B cell (primary cell): ENCODE data around the gene SLC13A3. TPM values are rescaled to one million over a fixed set of nuclear protein-coding genes. Genes with fewer than 3 reads are reported as not detected.

Experiments used
- ATAC-seq: fragments of 200-7000 bp; cut with Tn5 transposase; one replicate; pipeline ENCODE4 v1.10.0; 2021; ENCODE audit warnings: low read depth, mild to moderate bottlenecking, moderate number of reproducible peaks, moderate library complexity
- CTCF ChIA-PET: fragments of 350-600 bp; sonication (Branson Sonifier 250); formaldehyde crosslinking; loops from one replicate; lab custom pipeline; 2021; ENCODE audit warnings: antibody characterized with exemption, inconsistent platforms; lab: Charles Lee
- POLR2A ChIA-PET: fragments of 350-600 bp; sonication (Branson Sonifier 250); formaldehyde crosslinking; loops from one replicate; lab custom pipeline; 2021; ENCODE audit warnings: antibody characterized with exemption; lab: Charles Lee
- DNase-seq: peaks from one replicate; pipeline ENCODE4 v3.0.0; 2013
- H2AFZ ChIP-seq: 2 replicates; pipeline ENCODE4 v1.6.1; 2012; ENCODE audit warnings: mild to moderate bottlenecking, low read depth, low read length; ENCODE audit not compliant: insufficient read depth, poor library complexity, severe bottlenecking
- H3K27ac ChIP-seq, 2 donors: 1 replicate in 1 of 2; 2 replicates in 1 of 2; pipeline ENCODE4 v1.5.1; 2012 to 2013; ENCODE audit warnings: low read length in 2 of 2, mild to moderate bottlenecking in 2 of 2, moderate library complexity in 1 of 2
- H3K27me3 ChIP-seq, 4 experiments: fragments of 200-600 bp in 1 of 4; sonication (generic) in 1 of 4; replicated peaks in 1 of 4; 1 replicate in 2 of 4; 2 replicates in 2 of 4; pipeline versions ENCODE4 v1.6.1 to v1.7.0; 2013 to 2016; ENCODE audit warnings: low read length in 3 of 4, mild to moderate bottlenecking in 2 of 4, mixed read lengths in 1 of 4, moderate library complexity in 1 of 4; ENCODE audit not compliant: insufficient read depth in 4 of 4, control insufficient read depth in 3 of 4; ENCODE audit errors: control extremely low read depth in 1 of 4
- H3K36me3 ChIP-seq, 2 experiments: replicated peaks in 1 of 2; 1 replicate in 1 of 2; 2 replicates in 1 of 2; pipeline versions ENCODE4 v1.6.1 to v1.7.1; 2013; ENCODE audit warnings: low read length in 1 of 2; ENCODE audit not compliant: insufficient read depth in 2 of 2, control insufficient read depth in 1 of 2; ENCODE audit errors: control extremely low read depth in 1 of 2, extremely low read depth in 1 of 2
- H3K4me1 ChIP-seq, 2 donors: fragments of 200-600 bp in 1 of 2; sonication (generic) in 1 of 2; 1 replicate in 1 of 2; 2 replicates in 1 of 2; pipeline versions ENCODE4 v1.5.1 to v1.6.1; 2013 to 2017; ENCODE audit warnings: low read length in 2 of 2; ENCODE audit not compliant: control insufficient read depth in 2 of 2, insufficient read depth in 2 of 2
- H3K4me2 ChIP-seq: replicated peaks from 2 replicates; pipeline ENCODE3; 2012; ENCODE audit warnings: mild to moderate bottlenecking, low read depth, low read length; ENCODE audit not compliant: poor library complexity, severe bottlenecking
- H3K4me3 ChIP-seq, 5 experiments: fragments of 200-600 bp in 1 of 5; sonication (generic) in 1 of 5; 1 replicate in 3 of 5; 2 replicates in 2 of 5; pipeline versions ENCODE4 v1.5.1 to v1.7.0; 2011 to 2016; ENCODE audit warnings: low read length in 4 of 5, mild to moderate bottlenecking in 4 of 5, low read depth in 2 of 5, control low read depth in 1 of 5, moderate library complexity in 1 of 5; ENCODE audit not compliant: insufficient read depth in 1 of 5; ENCODE audit errors: control extremely low read depth in 1 of 5, extremely low read depth in 1 of 5
- H3K79me2 ChIP-seq: fragments of 200-600 bp; sonication (generic); one replicate; pipeline ENCODE4 v1.6.0; 2016; ENCODE audit warnings: low read length; ENCODE audit not compliant: control insufficient read depth, insufficient read depth
- H3K9ac ChIP-seq: fragments of 200-600 bp; sonication (generic); 2 replicates; pipeline ENCODE4 v1.6.1; 2017; ENCODE audit warnings: mild to moderate bottlenecking, low read length, moderate library complexity
- H3K9me3 ChIP-seq, 3 donors: one replicate each; pipeline versions ENCODE4 v1.6.1 to v1.7.1; 2013; ENCODE audit warnings: low read length in 2 of 3; ENCODE audit not compliant: control insufficient read depth in 2 of 3, insufficient read depth in 1 of 3; ENCODE audit errors: control extremely low read depth in 1 of 3
- H4K20me1 ChIP-seq: 2 replicates; pipeline ENCODE4 v1.6.0; 2012; ENCODE audit warnings: mild to moderate bottlenecking, low read length; ENCODE audit not compliant: insufficient read depth, control insufficient read depth, poor library complexity, severe bottlenecking
- H3K27ac Mint-ChIP-seq: one replicate; pipeline ENCODE4 v1.8.0; 2021; ENCODE audit warnings: mixed read lengths
- H3K27me3 Mint-ChIP-seq: one replicate; pipeline ENCODE4 v1.8.0; 2021; ENCODE audit warnings: mixed read lengths
- H3K4me1 Mint-ChIP-seq: one replicate; pipeline ENCODE4 v1.8.0; 2021; ENCODE audit warnings: mixed read lengths
- H3K4me3 Mint-ChIP-seq: one replicate; pipeline ENCODE4 v1.8.0; 2021; ENCODE audit warnings: mixed read lengths
- H3K9me3 Mint-ChIP-seq: one replicate; pipeline ENCODE4 v1.8.0; 2022; ENCODE audit warnings: mixed read lengths; ENCODE audit not compliant: insufficient read depth
- EZH2 ChIP-seq: IDR thresholded peaks from 2 replicates; pipeline ENCODE4 v1.6.1; 2012; ENCODE audit warnings: borderline replicate concordance, low read depth, mild to moderate bottlenecking, moderate library complexity, low read length; ENCODE audit not compliant: insufficient read depth, poor library complexity, severe bottlenecking
- WGBS: methylation state at CpG from one replicate; pipeline ENCODE4 v1.1.5; 2013; ENCODE audit warnings: missing lambda C conversion rate; ENCODE audit not compliant: insufficient coverage; 5-methylcytosine and 5-hydroxymethylcytosine counted together
- intact Hi-C: fragments of 100-400 bp; cut with micrococcal nuclease; formaldehyde crosslinking; loops from one replicate; pipeline ENCODE4 v1.10.0; 2022
- polyA plus RNA-seq: library from polyadenylated mRNA; depleted of rRNA; stranded (reverse); fragments of >200 nt; gene quantifications from 2 replicates; pipeline ENCODE4 v1.2.3, GENCODE V29; 2012
- total RNA-seq, 2 donors: library from RNA; stranded (reverse); fragments of 120-200 nt in 1 of 2; gene quantifications; 1 replicate in 1 of 2; 2 replicates in 1 of 2; pipeline versions ENCODE4 v1.2.3 to v1.2.4, GENCODE V29; 2013 to 2022
- TF ChIP-seq, protein P1 (sequence below): fragments of 200-600 bp; IDR thresholded peaks from one replicate; pipeline ENCODE4 v1.8.0; 2022; ENCODE audit warnings: antibody characterized with exemption, mild to moderate bottlenecking

Gene SLC13A3
- total and polyA plus RNA-seq, 2 donors (not counting 1 experiment from before 2014, with no cell fraction given): 0.09 to 0.20 TPM

DNA sequence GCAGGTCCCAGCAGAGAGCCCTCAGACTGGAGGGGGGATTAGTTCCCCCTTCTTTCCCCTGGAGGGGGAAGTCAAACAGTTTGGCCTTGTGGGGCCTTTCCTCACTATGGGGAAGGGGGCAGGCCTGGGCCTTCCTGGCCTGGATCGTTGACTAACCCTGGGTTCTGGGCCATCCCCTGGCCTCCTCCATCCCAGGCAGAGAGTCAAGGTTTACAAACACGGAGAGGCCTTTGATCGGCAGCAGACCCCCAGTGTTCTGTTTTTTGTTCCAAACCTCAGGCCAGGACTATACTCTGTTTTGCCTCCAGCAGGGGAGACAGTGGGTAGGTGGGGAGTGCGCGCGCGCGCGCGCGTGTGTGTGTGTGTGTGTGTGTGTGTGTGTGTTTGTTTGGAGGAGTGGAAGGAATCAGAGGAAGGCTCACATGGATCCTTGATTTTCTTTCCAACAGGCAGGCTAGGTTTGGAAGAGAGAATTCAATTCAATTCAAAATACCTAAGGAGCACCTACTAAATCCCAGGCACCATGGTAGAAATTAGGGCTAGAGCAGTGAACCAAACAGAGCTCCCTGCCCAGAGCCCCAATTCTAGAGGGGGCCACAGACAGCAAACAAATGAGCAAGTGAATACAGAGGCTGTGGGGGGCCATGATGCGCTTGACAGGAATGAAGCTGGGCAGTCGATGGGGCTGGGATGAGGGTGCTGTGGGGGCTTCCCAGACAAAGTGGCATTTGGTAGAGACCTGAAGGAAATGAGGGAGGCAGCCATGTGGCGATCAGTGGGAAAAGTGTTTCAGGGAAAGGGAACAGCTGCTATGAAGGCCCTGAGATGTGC lies 23.2 kb upstream of the SLC13A3 start:
- Histone ChIP-seq H2AFZ (no peak overlapping the region), H3K27ac (no peak overlapping the region), H3K27me3 (peaks cover 0 to 2% (median 0%) of the 10 kb centered on the region in 4 experiments), H3K4me1 (no peaks in the 10 kb centered on the region), H3K9me3 (peaks cover 0 to 12% (median 9%) of the 10 kb centered on the region in 3 donors), H3K4me3 (no peak overlapping the region), H4K20me1 (no peaks in the 10 kb centered on the region), H3K9ac (no peak overlapping the region), H3K79me2 (no peaks in the 10 kb centered on the region), H3K36me3 (no peaks in the 10 kb centered on the region), H3K4me2 (no peak overlapping the region)
- DNase-seq (no peak), ATAC-seq (no peak)
- TF ChIP-seq, protein P1, sequence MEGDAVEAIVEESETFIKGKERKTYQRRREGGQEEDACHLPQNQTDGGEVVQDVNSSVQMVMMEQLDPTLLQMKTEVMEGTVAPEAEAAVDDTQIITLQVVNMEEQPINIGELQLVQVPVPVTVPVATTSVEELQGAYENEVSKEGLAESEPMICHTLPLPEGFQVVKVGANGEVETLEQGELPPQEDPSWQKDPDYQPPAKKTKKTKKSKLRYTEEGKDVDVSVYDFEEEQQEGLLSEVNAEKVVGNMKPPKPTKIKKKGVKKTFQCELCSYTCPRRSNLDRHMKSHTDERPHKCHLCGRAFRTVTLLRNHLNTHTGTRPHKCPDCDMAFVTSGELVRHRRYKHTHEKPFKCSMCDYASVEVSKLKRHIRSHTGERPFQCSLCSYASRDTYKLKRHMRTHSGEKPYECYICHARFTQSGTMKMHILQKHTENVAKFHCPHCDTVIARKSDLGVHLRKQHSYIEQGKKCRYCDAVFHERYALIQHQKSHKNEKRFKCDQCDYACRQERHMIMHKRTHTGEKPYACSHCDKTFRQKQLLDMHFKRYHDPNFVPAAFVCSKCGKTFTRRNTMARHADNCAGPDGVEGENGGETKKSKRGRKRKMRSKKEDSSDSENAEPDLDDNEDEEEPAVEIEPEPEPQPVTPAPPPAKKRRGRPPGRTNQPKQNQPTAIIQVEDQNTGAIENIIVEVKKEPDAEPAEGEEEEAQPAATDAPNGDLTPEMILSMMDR: no peak
- Mint-ChIP-seq H3K9me3 (peaks cover 7% of the 10 kb centered on the region), H3K4me3 (no peak overlapping the region), H3K4me1 (no peaks in the 10 kb centered on the region), H3K27ac (no peak overlapping the region), H3K27me3 (peaks cover 6% of the 10 kb centered on the region)
- intact Hi-C loops: no loop called here
- ChIA-PET CTCF (interaction anchor here (1.1 kb wide), 1 partner anchor 26 kb away, joined by 3 read pairs; no protein-coding TSS in a partner anchor), POLR2A (no interaction called here)
- WGBS: 85% methylated on average over 8 of the region's 14 CpGs

DNA sequence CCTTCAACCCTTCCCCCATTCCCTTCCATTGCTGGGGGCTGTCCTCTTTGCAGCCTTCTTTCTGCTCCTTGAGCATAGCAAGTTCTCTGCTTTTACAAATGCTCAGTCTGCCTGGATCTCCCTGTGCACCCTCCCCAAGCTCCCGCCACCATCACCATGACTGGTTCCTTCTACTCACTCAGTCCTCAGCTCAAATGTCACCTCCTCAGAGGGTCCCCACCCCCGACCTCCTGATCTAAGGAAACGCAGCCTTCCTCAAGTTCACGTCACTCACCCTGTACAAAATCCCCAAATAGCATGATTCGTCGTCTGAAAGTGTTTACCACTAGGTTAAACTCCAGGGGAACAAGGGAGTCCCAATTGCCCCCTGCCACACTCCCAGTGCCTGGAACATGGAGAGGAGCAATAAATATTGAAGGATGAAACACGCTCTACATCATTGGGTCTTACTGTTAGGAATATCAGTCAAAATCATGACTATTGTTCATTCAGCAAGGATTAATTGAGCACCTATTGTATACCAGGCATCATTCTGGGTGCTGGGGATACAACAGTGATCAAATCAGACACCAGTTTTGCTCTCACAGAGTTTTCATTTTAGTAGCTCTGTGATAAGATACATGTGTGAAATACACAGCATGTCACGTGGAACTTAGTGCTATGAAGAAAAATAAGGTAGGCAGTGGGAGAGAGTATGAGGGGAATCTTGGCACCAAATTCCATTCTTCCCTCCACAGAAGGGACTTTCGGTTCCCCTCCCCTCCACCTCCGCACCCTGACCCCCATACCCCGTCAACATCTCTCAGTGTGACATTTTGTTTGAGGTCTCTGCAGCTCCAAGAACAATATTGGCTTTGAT lies 22.4 kb upstream of the SLC13A3 start:
- peaks cover 0 to 2% (median 0%) of the 10 kb centered on the region in 4 experiments for H3K27me3 ChIP-seq
- no peaks in the 10 kb centered on the region for H3K79me2 ChIP-seq
- intact Hi-C loops: no loop called here
- DNase-seq (no peak), ATAC-seq (no peak)
- no peaks in the 10 kb centered on the region for H3K4me1 Mint-ChIP-seq
- no peak overlapping the region for H3K27ac ChIP-seq
- H4K20me1 ChIP-seq: no peaks in the 10 kb centered on the region
- no peak overlapping the region for H3K9ac ChIP-seq
- peaks cover 6% of the 10 kb centered on the region for H3K27me3 Mint-ChIP-seq
- TF ChIP-seq EZH2: no peak
- TF ChIP-seq, protein P1: no peak
- H3K4me1 ChIP-seq: no peaks in the 10 kb centered on the region
- no peak overlapping the region for H3K27ac Mint-ChIP-seq
- no peak overlapping the region for H3K4me3 Mint-ChIP-seq
- no peak overlapping the region for H3K4me3 ChIP-seq
- ChIA-PET POLR2A (no interaction called here), CTCF (interaction anchor here (1.1 kb wide), 1 partner anchor 25 kb away, joined by 3 read pairs; no protein-coding TSS in a partner anchor)
- WGBS: 93% methylated on average over 9 of the region's 11 CpGs
- H3K36me3 ChIP-seq: no peaks in the 10 kb centered on the region
- H3K9me3 ChIP-seq: peaks cover 0 to 12% (median 9%) of the 10 kb centered on the region in 3 donors
- H3K4me2 ChIP-seq: no peak overlapping the region
- peaks cover 7% of the 10 kb centered on the region for H3K9me3 Mint-ChIP-seq
- no peak overlapping the region for H2AFZ ChIP-seq
